ENCODE measurements around the gene LAMA2. TPM values are rescaled to one million over a fixed set of nuclear protein-coding genes. Genes with fewer than 3 reads are reported as not detected.

LAMA2 gene
- total RNA-seq, 2 experiments from 2014 or later: 0.69 to 1.5 TPM

DNA sequence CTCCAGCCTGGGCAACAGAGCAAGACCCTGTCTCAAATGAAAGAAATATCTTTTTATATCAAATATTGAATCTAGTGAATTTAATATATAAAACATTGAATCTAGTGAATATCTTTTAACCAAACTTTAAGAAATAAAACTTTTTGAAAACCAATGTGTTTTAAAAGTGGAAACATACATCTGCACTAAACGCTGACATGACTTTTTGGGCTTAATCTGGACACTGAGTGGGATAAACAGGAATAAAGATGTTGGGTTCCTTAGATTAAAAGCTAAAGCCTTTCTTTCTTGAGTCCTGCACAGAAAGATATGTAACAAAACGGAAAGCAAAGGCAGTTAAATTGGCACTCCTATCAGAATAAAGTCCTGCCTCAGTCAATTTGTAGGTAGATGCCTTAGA lies 636.8 kb downstream of the LAMA2 start:
- ChIA-PET POLR2A (no interaction called here), CTCF (interaction anchor here (1.2 kb wide), 1 partner anchor 20 kb away, joined by 5 read pairs; no protein-coding TSS in a partner anchor)
- ATAC-seq (no peak), DNase-seq (no peak)
- H3K9me3 Mint-ChIP-seq: no peaks in the 10 kb centered on the region
- no peak overlapping the region for H3K27ac Mint-ChIP-seq
- intact Hi-C loops (cut with micrococcal nuclease): no loop called here
- TF ChIP-seq, protein P1, sequence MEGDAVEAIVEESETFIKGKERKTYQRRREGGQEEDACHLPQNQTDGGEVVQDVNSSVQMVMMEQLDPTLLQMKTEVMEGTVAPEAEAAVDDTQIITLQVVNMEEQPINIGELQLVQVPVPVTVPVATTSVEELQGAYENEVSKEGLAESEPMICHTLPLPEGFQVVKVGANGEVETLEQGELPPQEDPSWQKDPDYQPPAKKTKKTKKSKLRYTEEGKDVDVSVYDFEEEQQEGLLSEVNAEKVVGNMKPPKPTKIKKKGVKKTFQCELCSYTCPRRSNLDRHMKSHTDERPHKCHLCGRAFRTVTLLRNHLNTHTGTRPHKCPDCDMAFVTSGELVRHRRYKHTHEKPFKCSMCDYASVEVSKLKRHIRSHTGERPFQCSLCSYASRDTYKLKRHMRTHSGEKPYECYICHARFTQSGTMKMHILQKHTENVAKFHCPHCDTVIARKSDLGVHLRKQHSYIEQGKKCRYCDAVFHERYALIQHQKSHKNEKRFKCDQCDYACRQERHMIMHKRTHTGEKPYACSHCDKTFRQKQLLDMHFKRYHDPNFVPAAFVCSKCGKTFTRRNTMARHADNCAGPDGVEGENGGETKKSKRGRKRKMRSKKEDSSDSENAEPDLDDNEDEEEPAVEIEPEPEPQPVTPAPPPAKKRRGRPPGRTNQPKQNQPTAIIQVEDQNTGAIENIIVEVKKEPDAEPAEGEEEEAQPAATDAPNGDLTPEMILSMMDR (IDR thresholded peaks at IDR 0.05): no peak
- H3K4me1 Mint-ChIP-seq (ENCODE audit: low read depth): peaks cover 4% of the 10 kb centered on the region
- H3K36me3 Mint-ChIP-seq (ENCODE audit: low read depth): no peaks in the 10 kb centered on the region
- no peak overlapping the region for H3K4me3 Mint-ChIP-seq
- no peaks in the 10 kb centered on the region for H3K27me3 Mint-ChIP-seq

DNA sequence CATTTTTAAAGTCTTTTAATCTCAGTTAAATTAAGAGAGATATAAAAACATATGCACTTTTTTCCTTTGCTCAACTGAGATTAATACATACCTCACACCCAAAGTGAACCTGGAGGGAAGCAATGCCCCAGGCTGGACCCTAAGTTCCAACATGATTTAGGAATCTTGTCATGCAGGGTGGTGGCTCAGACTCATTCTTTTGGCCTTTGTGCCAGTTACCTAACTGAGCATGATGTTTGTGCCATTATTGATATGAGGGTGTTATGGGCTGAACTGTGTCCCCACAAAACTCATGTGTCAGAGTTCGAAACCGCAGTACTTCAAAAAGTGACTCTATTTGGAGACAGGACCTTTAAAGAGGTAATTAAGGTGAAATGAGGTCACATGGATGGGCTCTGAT lies 639.0 kb downstream of the LAMA2 start:
- CTCF ChIA-PET: no interaction called here
- no peak for ATAC-seq
- POLR2A ChIA-PET: no interaction called here
- Mint-ChIP-seq H3K27ac (no peak overlapping the region), H3K36me3 (ENCODE audit: low read depth) (no peaks in the 10 kb centered on the region), H3K9me3 (no peaks in the 10 kb centered on the region), H3K4me3 (no peak overlapping the region), H3K27me3 (no peaks in the 10 kb centered on the region), H3K4me1 (ENCODE audit: low read depth) (peaks cover 6% of the 10 kb centered on the region)
- TF ChIP-seq, protein P1 (IDR thresholded peaks at IDR 0.05): no peak
- DNase-seq: no peak
- intact Hi-C loops (cut with micrococcal nuclease): no loop called here

DNA sequence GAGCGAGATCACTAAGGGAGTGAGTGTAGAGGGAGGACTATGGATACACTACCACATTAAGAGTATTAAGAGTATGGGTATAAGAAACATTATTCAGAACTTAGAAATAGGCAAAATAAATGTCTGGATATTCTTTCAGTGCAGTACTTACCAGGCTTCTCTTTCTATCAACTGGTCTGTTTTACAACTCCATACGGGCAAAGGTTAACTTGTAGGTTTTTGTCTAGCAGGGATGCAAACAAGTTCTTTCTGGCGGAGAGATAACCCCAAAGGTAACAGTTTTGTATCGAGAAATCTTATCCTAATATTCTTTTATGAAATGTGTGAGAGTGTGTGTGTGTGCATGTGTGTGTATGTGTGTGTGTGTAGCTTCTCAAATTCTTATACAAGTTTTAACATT lies 640.9 kb downstream of the LAMA2 start:
- intact Hi-C loops (cut with micrococcal nuclease): no loop called here
- Mint-ChIP-seq H3K36me3 (ENCODE audit: low read depth) (no peaks in the 10 kb centered on the region), H3K4me1 (ENCODE audit: low read depth) (peaks cover 6% of the 10 kb centered on the region), H3K27ac (no peak overlapping the region), H3K27me3 (no peaks in the 10 kb centered on the region), H3K9me3 (no peaks in the 10 kb centered on the region), H3K4me3 (no peak overlapping the region)
- POLR2A ChIA-PET: no interaction called here
- ATAC-seq (no peak), DNase-seq (no peak)
- TF ChIP-seq, protein P1 (IDR thresholded peaks at IDR 0.05): no peak
- CTCF ChIA-PET: interaction anchor here (2.2 kb wide), 1 partner anchor 23 kb away, joined by 7 read pairs; no protein-coding TSS in a partner anchor

DNA sequence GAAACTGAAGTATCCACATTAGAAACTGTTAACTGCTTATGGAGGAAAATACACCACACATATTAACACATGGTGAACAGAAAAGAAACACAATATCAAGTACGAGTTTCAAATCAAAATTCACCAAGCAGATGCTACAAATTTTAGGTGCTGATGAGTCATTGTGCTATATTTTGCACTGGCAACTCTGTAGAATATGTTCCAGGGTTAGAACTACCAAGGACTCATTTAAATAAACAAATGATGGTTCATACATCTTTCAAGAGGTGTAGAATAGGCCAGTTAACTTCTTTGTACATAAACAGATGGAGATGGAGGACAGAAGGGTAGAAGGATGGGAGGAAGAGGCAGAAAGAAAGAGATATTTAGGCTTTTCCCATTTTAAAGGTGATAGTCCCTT lies 642.1 kb downstream of the LAMA2 start:
- ChIA-PET POLR2A (no interaction called here), CTCF (no interaction called here)
- DNase-seq: no peak
- no peak overlapping the region for H3K4me3 Mint-ChIP-seq
- H3K27ac Mint-ChIP-seq: no peak overlapping the region
- ATAC-seq: no peak
- H3K4me1 Mint-ChIP-seq (ENCODE audit: low read depth): peaks cover 6% of the 10 kb centered on the region
- intact Hi-C loops (cut with micrococcal nuclease): no loop called here
- no peaks in the 10 kb centered on the region for H3K36me3 Mint-ChIP-seq (ENCODE audit: low read depth)
- TF ChIP-seq, protein P1 (IDR thresholded peaks at IDR 0.05): no peak
- no peaks in the 10 kb centered on the region for H3K27me3 Mint-ChIP-seq
- no peaks in the 10 kb centered on the region for H3K9me3 Mint-ChIP-seq

DNA sequence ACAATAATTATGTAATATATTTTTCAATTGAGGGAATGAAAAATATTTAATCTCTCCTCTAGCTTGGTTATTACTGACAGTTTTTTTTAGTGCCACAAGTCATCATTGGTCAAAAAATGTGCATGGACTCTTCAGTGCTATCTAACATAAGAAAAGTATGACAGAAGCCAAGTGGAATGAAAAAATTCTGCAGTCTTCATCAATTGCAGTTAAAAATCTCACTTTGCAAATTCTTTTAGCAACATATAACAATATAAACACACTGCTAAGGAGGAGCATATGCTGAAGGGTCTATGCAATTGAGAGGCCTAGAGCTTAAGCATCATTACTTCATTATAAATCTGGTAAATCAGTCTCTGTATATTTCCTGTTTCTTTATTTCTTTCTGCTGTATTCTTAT lies 652.0 kb downstream of the LAMA2 start:
- DNase-seq (no peak), ATAC-seq (no peak)
- Mint-ChIP-seq H3K36me3 (ENCODE audit: low read depth) (no peaks in the 10 kb centered on the region), H3K4me1 (ENCODE audit: low read depth) (no peaks in the 10 kb centered on the region), H3K27me3 (no peaks in the 10 kb centered on the region), H3K4me3 (no peak overlapping the region), H3K27ac (no peak overlapping the region), H3K9me3 (peaks cover 4% of the 10 kb centered on the region)
- POLR2A ChIA-PET: interaction anchor here (0.7 kb wide), 1 partner anchor 1416 kb away, joined by 4 read pairs; no protein-coding TSS in a partner anchor
- CTCF ChIA-PET: interaction anchor here (0.6 kb wide), 1 partner anchor 18 kb away, joined by 3 read pairs; no protein-coding TSS in a partner anchor
- intact Hi-C loops (cut with micrococcal nuclease): no loop called here
- TF ChIP-seq, protein P1 (IDR thresholded peaks at IDR 0.05): no peak

All from activated CD8-positive, alpha-beta T cell treated with anti-CD3 and anti-CD28 coated beads for 36 hours (primary cell).